Brain pericyte (primary cell): ENCODE measurements around the gene NFATC2.
"Not testable (repeated sequence)": the region's sequence is repeated elsewhere in the genome, so short reads cannot be mapped to it uniquely, and the experiment has no call there.

Experiments
- DNase-seq: peaks from one replicate; pipeline ENCODE4 v3.0.0-alpha.2; 2012; ENCODE audit warnings: low read depth, low spot score

NFATC2 gene

GRCh38 chr20:51495921-51496545 lies 46.5 kb downstream of the NFATC2 start:
- DNase-seq, result no peak

DNA sequence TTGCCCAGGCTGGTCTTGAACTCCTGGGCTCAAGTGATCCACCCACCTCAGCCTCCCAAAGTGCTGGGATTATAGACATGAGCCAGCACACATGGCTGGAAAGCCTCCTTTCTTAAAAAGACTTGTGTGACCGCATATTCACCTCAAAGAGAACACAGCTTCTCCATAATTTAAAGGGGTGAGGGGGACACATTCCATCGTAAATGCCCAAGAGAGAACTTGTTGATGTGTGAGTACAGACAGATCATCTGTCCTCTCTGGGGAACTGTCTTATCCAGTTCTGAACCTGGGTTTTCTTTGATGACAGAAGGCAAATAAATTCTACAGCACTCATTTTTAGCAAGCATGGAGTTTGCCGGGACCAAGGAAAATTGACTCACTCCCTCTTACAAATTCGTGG lies 47.2 kb downstream of the NFATC2 start:
- DNase-seq, result no peak

- no peak for DNase-seq
Measured at GRCh38 chr20:51494241-51495110, 48.0 kb downstream of the NFATC2 start.

GRCh38 chr20:51493346-51493791 lies 49.1 kb downstream of the NFATC2 start:
- DNase-seq, result no peak

- DNase-seq, result no peak
Measured at GRCh38 chr20:51492167-51493092, 50.1 kb downstream of the NFATC2 start.

- DNase-seq, result no peak
Measured at GRCh38 chr20:51491393-51491792, 51.1 kb downstream of the NFATC2 start.

- DNase-seq, result no peak
Measured at GRCh38 chr20:51490635-51491034, 51.9 kb downstream of the NFATC2 start.

- no peak for DNase-seq
Measured at GRCh38 chr20:51489611-51490010, 52.9 kb downstream of the NFATC2 start.

DNA sequence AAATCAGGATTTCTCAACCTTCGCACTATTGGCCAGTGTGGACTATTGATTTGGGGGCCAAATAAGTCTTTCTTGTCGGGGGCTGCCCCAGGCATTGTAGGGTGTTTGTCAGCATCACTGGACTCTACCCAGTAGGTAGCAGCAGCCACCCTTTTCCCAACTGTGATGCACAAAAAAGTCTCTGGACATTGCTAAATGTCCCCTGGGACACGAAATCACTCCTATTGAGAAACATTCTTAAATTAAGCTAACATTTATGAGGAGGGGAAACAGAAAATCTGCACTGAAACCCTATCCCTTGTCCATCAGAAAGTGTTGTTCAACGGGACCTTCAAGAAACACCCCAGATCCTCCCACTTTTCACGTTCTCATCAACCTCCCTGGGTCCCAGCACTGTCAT lies 54.2 kb downstream of the NFATC2 start:
- DNase-seq, result no peak

- no peak for DNase-seq
Measured at GRCh38 chr20:51487565-51488268, 54.8 kb downstream of the NFATC2 start.

DNA sequence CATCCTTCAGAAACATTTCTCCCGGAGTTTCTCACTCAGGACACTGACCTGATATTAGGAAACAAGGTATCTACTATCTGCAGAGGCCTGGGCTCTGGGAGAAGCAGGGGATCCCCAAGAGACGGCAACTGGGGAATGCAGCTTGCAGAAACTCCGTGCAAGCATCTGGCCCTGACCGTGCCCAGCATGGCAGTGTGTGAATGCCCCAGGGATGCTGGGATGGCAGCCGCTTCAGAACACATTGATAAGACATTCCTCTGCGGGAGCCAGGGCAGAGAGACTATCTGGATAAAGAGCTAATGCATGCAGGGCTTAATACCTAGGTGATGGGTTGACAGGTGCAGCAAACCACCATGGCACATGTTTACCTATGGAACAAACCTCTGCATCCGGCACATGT lies 55.4 kb downstream of the NFATC2 start:
- no peak for DNase-seq

GRCh38 chr20:51486197-51487005 lies 56.1 kb downstream of the NFATC2 start:
- DNase-seq, result no peak

DNA sequence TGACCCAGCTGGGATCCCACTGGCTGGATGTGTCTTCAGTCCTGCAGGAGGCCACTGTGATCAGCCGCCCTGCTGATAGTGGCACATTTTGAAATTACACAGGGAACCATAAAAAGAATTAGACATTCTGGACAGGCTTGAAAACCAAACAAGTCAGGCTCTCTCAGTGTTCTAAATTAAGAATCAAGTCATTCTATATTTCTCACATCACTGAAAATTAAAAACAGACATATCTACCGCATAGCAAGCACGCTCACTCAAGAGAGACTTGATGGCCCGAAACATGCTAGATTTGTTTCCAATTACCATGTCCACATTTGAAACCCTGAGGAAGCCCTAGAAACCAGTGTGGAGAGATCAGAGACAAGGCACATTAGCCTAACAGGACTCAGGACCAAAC lies 57.7 kb downstream of the NFATC2 start:
- DNase-seq, result no peak

DNA sequence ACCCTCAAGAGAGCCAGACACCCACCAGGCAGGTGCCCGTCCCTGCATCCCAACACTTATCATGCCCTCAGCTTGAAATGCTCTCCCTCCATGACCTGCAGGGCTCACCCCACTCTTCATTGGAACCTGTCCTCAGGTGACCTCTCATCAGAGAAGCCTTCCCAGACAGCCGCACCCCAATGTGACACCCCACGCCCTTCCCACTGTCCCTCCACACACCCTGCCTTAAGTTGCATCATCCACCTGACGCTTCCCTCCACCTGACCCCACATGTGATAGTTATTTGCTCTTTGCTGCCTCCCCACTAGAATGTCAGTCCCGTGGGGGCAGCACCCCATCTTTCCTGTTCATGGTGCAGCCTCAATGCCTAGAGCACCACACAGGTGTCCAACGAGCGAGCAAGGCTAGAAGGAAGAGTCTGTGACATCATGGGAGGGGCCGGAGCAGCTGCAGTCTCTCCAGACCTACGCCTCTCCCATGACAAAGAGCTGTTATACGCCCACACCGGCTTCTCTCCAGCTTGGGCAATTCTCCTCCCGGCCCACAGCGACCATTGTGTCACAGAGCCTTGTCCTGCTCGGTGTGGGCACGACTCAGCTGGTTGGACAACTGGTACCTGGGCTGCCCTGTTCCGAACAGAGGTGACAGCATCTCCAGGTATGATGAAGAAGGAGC lies 58.2 kb downstream of the NFATC2 start:
- DNase-seq, result no peak

- DNase-seq, result no peak
Measured at GRCh38 chr20:51482836-51483473, 59.6 kb downstream of the NFATC2 start.

GRCh38 chr20:51481341-51481914 lies 61.1 kb downstream of the NFATC2 start:
- no peak for DNase-seq

- no peak for DNase-seq
Measured at GRCh38 chr20:51480507-51481270, 61.8 kb downstream of the NFATC2 start.

GRCh38 chr20:51476106-51476505 lies 66.4 kb downstream of the NFATC2 start:
- not testable (repeated sequence) for DNase-seq
